ENCODE measurements around the gene PDE4D.
"Not testable (repeated sequence)": the region's sequence is repeated elsewhere in the genome, so short reads cannot be mapped to it uniquely, and the experiment has no call there.

PDE4D gene

GRCh38 chr5:59000211-59000610, 893.3 kb downstream of the PDE4D start:
- H2AK5ac ChIP-seq (ENCODE audit: low read depth, low read length): no peak overlapping the region
- H4K91ac ChIP-seq (ENCODE audit: low read depth, low read length, poor library complexity): no peak overlapping the region
- no peak overlapping the region for H2BK120ac ChIP-seq (ENCODE audit: low read depth, low read length)
- no peak overlapping the region for H3K4me2 ChIP-seq (ENCODE audit: insufficient read depth, low read length, poor library complexity, severe bottlenecking)
- H3K4ac ChIP-seq (ENCODE audit: low read length): no peak overlapping the region
- H3K14ac ChIP-seq (ENCODE audit: low read length): no peak overlapping the region
- peaks cover 5 to 21% of the 10 kb centered on the region in 2 donors for H3K4me1 ChIP-seq (ENCODE audit: control insufficient read depth in 2 of 2, insufficient read depth in 1 of 2, low read depth in 1 of 2, low read length in 2 of 2)
- no peak for DNase-seq (ENCODE audit: low spot score)
- H2BK15ac ChIP-seq (ENCODE audit: low read length): no peak overlapping the region
- peak overlapping the region; percentile 33 for H2AFZ ChIP-seq (ENCODE audit: low read length)
- no peak overlapping the region for H3K18ac ChIP-seq (ENCODE audit: low read length)
- no peak overlapping the region for H2BK12ac ChIP-seq (ENCODE audit: low read length)
- no peak overlapping the region for H3K9ac ChIP-seq (ENCODE audit: low read depth, low read length, poor library complexity)
- peaks cover 0 to 2% of the 10 kb centered on the region in 2 donors for H3K9me3 ChIP-seq (replicated peaks in 1 of 2; ENCODE audit: control insufficient read depth in 2 of 2, insufficient read depth in 1 of 2, low read depth in 1 of 2, low read length in 2 of 2)
- H3K4me3 ChIP-seq (ENCODE audit: low read length in 2 of 2): peak overlapping the region in 1 of 2 donors; percentile 18
- H3K79me1 ChIP-seq (ENCODE audit: low read depth, low read length): peaks cover 2% of the 10 kb centered on the region
- H4K8ac ChIP-seq (ENCODE audit: low read depth, low read length): no peak overlapping the region
- H3K36me3 ChIP-seq (replicated peaks in 1 of 2; ENCODE audit: control insufficient read depth in 2 of 2, insufficient read depth in 2 of 2, low read length in 2 of 2): no peaks in the 10 kb centered on the region
- H3K27me3 ChIP-seq (ENCODE audit: control insufficient read depth in 3 of 3, insufficient read depth in 3 of 3, low read depth in 1 of 3, low read length in 3 of 3): no peaks in the 10 kb centered on the region
- no peak overlapping the region for H2BK5ac ChIP-seq (ENCODE audit: low read length)
- H3K27ac ChIP-seq (replicated peaks; ENCODE audit: low read length): no peak overlapping the region
- no peak overlapping the region for H3K23ac ChIP-seq (ENCODE audit: low read depth, low read length, poor library complexity)
- no CpG with 5 or more reads among the region's 3 CpGs for WGBS, 2 donors (ENCODE audit: extremely low coverage in 2 of 2, insufficient read length in 2 of 2, insufficient replicate concordance in 1 of 2)

GRCh38 chr5:58999804-59000203, 893.7 kb downstream of the PDE4D start:
- Histone ChIP-seq H3K18ac (ENCODE audit: low read length) (no peak overlapping the region), H2AFZ (ENCODE audit: low read length) (peak overlapping the region; percentile 33), H3K36me3 (replicated peaks in 1 of 2; ENCODE audit: control insufficient read depth in 2 of 2, insufficient read depth in 2 of 2, low read length in 2 of 2) (no peaks in the 10 kb centered on the region), H3K9ac (ENCODE audit: low read depth, low read length, poor library complexity) (no peak overlapping the region), H2AK5ac (ENCODE audit: low read depth, low read length) (no peak overlapping the region), H3K4ac (ENCODE audit: low read length) (no peak overlapping the region), H2BK12ac (ENCODE audit: low read length) (no peak overlapping the region), H4K91ac (ENCODE audit: low read depth, low read length, poor library complexity) (no peak overlapping the region), H3K27ac (replicated peaks; ENCODE audit: low read length) (no peak overlapping the region), H3K9me3 (replicated peaks in 1 of 2; ENCODE audit: control insufficient read depth in 2 of 2, insufficient read depth in 1 of 2, low read depth in 1 of 2, low read length in 2 of 2) (peaks cover 0 to 2% of the 10 kb centered on the region in 2 donors), H4K8ac (ENCODE audit: low read depth, low read length) (no peak overlapping the region), H3K27me3 (ENCODE audit: control insufficient read depth in 3 of 3, insufficient read depth in 3 of 3, low read depth in 1 of 3, low read length in 3 of 3) (no peaks in the 10 kb centered on the region), H2BK15ac (ENCODE audit: low read length) (no peak overlapping the region), H3K79me1 (ENCODE audit: low read depth, low read length) (peaks cover 2% of the 10 kb centered on the region), H3K14ac (ENCODE audit: low read length) (no peak overlapping the region), H2BK120ac (ENCODE audit: low read depth, low read length) (no peak overlapping the region), H3K23ac (ENCODE audit: low read depth, low read length, poor library complexity) (no peak overlapping the region), H3K4me1 (ENCODE audit: control insufficient read depth in 2 of 2, insufficient read depth in 1 of 2, low read depth in 1 of 2, low read length in 2 of 2) (peaks cover 5 to 21% of the 10 kb centered on the region in 2 donors), H3K4me2 (ENCODE audit: insufficient read depth, low read length, poor library complexity, severe bottlenecking) (no peak overlapping the region), H3K4me3 (ENCODE audit: low read length in 2 of 2) (peak overlapping the region in 1 of 2 donors; percentile 48), H2BK5ac (ENCODE audit: low read length) (no peak overlapping the region)
- DNase-seq (ENCODE audit: low spot score): no peak
- no CpG with 5 or more reads among the region's 7 CpGs for WGBS, 2 donors (ENCODE audit: extremely low coverage in 2 of 2, insufficient read length in 2 of 2, insufficient replicate concordance in 1 of 2)

- DNase-seq (ENCODE audit: low spot score): no peak
- H3K36me3 ChIP-seq (replicated peaks in 1 of 2; ENCODE audit: control insufficient read depth in 2 of 2, insufficient read depth in 2 of 2, low read length in 2 of 2): no peaks in the 10 kb centered on the region
- peaks cover 0 to 2% of the 10 kb centered on the region in 2 donors for H3K9me3 ChIP-seq (replicated peaks in 1 of 2; ENCODE audit: control insufficient read depth in 2 of 2, insufficient read depth in 1 of 2, low read depth in 1 of 2, low read length in 2 of 2)
- H2BK120ac ChIP-seq (ENCODE audit: low read depth, low read length): no peak overlapping the region
- H4K91ac ChIP-seq (ENCODE audit: low read depth, low read length, poor library complexity): no peak overlapping the region
- no peak overlapping the region for H3K4me2 ChIP-seq (ENCODE audit: insufficient read depth, low read length, poor library complexity, severe bottlenecking)
- H3K79me1 ChIP-seq (ENCODE audit: low read depth, low read length): peaks cover 2% of the 10 kb centered on the region
- no peaks in the 10 kb centered on the region for H3K27me3 ChIP-seq (ENCODE audit: control insufficient read depth in 3 of 3, insufficient read depth in 3 of 3, low read depth in 1 of 3, low read length in 3 of 3)
- no peak overlapping the region for H2BK12ac ChIP-seq (ENCODE audit: low read length)
- no peak overlapping the region for H3K9ac ChIP-seq (ENCODE audit: low read depth, low read length, poor library complexity)
- H3K27ac ChIP-seq (replicated peaks; ENCODE audit: low read length): no peak overlapping the region
- H3K4me1 ChIP-seq (ENCODE audit: control insufficient read depth in 2 of 2, insufficient read depth in 1 of 2, low read depth in 1 of 2, low read length in 2 of 2): peaks cover 3 to 19% of the 10 kb centered on the region in 2 donors
- no peak overlapping the region for H4K8ac ChIP-seq (ENCODE audit: low read depth, low read length)
- H3K14ac ChIP-seq (ENCODE audit: low read length): no peak overlapping the region
- WGBS, 2 donors (ENCODE audit: extremely low coverage in 2 of 2, insufficient read length in 2 of 2, insufficient replicate concordance in 1 of 2): no CpG with 5 or more reads among the region's 2 CpGs
- no peak overlapping the region for H3K4ac ChIP-seq (ENCODE audit: low read length)
- H2BK5ac ChIP-seq (ENCODE audit: low read length): no peak overlapping the region
- H2BK15ac ChIP-seq (ENCODE audit: low read length): no peak overlapping the region
- H3K18ac ChIP-seq (ENCODE audit: low read length): no peak overlapping the region
- peak overlapping the region in 1 of 2 donors; percentile 48 for H3K4me3 ChIP-seq (ENCODE audit: low read length in 2 of 2)
- no peak overlapping the region for H2AK5ac ChIP-seq (ENCODE audit: low read depth, low read length)
- H2AFZ ChIP-seq (ENCODE audit: low read length): peak overlapping the region; percentile 42
- no peak overlapping the region for H3K23ac ChIP-seq (ENCODE audit: low read depth, low read length, poor library complexity)
Observed at GRCh38 chr5:58998544-58998943, 895.0 kb downstream of the PDE4D start.

- H3K4me2 ChIP-seq (ENCODE audit: insufficient read depth, low read length, poor library complexity, severe bottlenecking); H3K9ac ChIP-seq (ENCODE audit: low read depth, low read length, poor library complexity); H3K4ac ChIP-seq (ENCODE audit: low read length); H3K23ac ChIP-seq (ENCODE audit: low read depth, low read length, poor library complexity); H2BK12ac ChIP-seq (ENCODE audit: low read length); H4K8ac ChIP-seq (ENCODE audit: low read depth, low read length); H3K79me1 ChIP-seq (ENCODE audit: low read depth, low read length); H3K9me3 ChIP-seq (replicated peaks in 1 of 2; ENCODE audit: control insufficient read depth in 2 of 2, insufficient read depth in 1 of 2, low read depth in 1 of 2, low read length in 2 of 2); H2AFZ ChIP-seq (ENCODE audit: low read length); H2BK5ac ChIP-seq (ENCODE audit: low read length); H2BK15ac ChIP-seq (ENCODE audit: low read length); H3K27ac ChIP-seq (replicated peaks; ENCODE audit: low read length); H3K14ac ChIP-seq (ENCODE audit: low read length); H3K4me3 ChIP-seq (ENCODE audit: low read length in 2 of 2); H3K27me3 ChIP-seq (ENCODE audit: control insufficient read depth in 3 of 3, insufficient read depth in 3 of 3, low read depth in 1 of 3, low read length in 3 of 3); H4K91ac ChIP-seq (ENCODE audit: low read depth, low read length, poor library complexity); DNase-seq (ENCODE audit: low spot score); H2AK5ac ChIP-seq (ENCODE audit: low read depth, low read length); H3K18ac ChIP-seq (ENCODE audit: low read length); H2BK120ac ChIP-seq (ENCODE audit: low read depth, low read length): not testable (repeated sequence)
- Histone ChIP-seq H3K36me3 (replicated peaks in 1 of 2; ENCODE audit: control insufficient read depth in 2 of 2, insufficient read depth in 2 of 2, low read length in 2 of 2) (peaks cover 0 to 16% of the 10 kb centered on the region in 2 donors), H3K4me1 (ENCODE audit: control insufficient read depth in 2 of 2, insufficient read depth in 1 of 2, low read depth in 1 of 2, low read length in 2 of 2) (peaks cover 0 to 10% of the 10 kb centered on the region in 2 donors)
- no CpG with 5 or more reads among the region's 3 CpGs for WGBS, 2 donors (ENCODE audit: extremely low coverage in 2 of 2, insufficient read length in 2 of 2, insufficient replicate concordance in 1 of 2)
Observed at GRCh38 chr5:58995779-58996178, 897.7 kb downstream of the PDE4D start.
